Fibroblast of skin of left quadriceps (primary cell): ENCODE measurements around the gene SIGLEC5.
A peak's percentile ranks its signal among the peaks of the same experiment; 100 is the strongest.
"Not testable (repeated sequence)": the region's sequence is repeated elsewhere in the genome, so short reads cannot be mapped to it uniquely, and the experiment has no call there.

Experiments
- DNase-seq, 2 experiments: peaks; one replicate each; pipeline ENCODE4 v3.0.0-alpha.2; 2013; ENCODE audit warnings: low read depth in 2 of 2

Gene SIGLEC5

DNA sequence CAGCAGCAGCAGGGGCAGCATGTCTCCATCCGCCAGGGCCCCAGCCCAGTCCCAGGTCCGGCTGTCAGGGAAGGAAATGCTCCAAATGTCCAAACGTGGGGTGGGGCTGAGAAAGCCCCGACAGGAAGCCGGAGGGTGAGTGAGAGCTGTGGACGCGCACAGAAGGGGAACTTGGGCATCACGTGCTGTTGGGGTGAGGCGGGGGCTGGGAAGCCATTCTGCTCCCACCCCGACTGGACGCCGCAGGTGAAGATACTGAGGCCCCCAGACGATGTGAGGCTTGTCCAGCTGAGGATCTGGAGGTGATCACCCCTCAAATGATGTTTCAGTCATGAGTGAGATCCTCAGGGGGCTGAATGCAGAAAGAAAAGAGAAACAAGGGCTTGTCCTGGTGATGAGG is at the start of gene SIGLEC5:
TSS of gene SIGLEC5 (minus strand) at position 87 of the 400 bp plus-strand sequence. CDS start at position 21, 66 bp downstream.
- DNase-seq, result not testable (repeated sequence)

DNA sequence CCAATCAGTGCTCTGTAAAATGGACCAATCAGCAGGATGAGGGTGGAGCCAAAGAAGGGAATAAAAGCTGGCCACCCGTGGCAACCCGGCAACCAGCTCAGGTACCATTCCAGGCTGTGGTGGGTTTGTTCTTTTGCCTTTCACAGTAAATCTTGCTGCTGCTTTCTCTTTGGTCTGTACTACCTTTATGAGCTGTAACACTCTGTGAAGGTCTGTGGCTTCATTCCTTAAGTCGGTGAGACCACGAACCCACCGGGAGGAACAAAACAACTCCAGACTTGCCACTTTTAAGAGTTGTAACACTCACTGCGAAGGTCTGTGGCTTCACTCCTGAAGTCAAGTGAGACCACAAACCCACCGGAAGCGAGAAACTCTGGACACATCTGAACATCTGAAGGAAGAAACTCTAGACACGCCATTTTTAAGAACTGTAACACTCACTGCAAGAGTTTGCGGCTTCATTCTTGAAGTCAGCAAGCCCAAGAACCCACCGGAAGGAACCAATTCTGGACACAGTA is 46.4 kb upstream of the SIGLEC5 start:
- DNase-seq, result no peak

DNA sequence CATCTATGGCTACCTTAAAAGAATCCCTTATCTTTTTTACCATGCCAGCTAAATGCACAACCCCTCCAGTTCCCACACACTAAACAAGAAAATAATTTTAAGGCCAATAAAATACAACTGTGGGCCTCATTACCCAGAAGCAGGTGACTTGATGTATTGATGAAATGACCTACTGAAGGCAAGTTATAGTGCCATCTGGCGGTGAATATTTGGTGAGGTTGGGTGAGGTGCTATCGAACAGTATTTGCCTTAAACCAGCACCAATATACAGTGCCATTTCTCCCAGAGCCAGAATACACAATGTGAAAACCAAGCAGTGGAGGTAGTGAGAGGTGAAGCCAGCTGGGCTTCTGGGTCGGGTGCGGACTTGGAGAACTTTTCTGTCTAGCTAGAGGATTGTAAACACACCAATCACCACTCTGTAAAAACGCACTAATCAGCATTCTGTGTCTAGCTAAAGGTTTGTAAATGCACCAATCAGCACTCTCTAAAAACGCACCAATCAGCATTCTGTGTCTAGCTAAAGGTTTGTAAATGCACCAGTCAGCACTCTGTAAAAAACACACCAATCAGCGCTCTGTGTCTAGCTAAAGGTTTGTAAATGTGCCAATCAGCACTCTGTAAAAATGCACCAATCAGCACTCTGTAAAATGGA is 45.8 kb upstream of the SIGLEC5 start:
- DNase-seq, result not testable (repeated sequence)

- no peak for DNase-seq
Observed at GRCh38 chr19:51668216-51668615, 38.0 kb upstream of the SIGLEC5 start.

GRCh38 chr19:51664997-51665396 is 34.8 kb upstream of the SIGLEC5 start:
- DNase-seq, result no peak

- DNase-seq, result no peak
Observed at GRCh38 chr19:51664131-51664530, 33.9 kb upstream of the SIGLEC5 start.

DNA sequence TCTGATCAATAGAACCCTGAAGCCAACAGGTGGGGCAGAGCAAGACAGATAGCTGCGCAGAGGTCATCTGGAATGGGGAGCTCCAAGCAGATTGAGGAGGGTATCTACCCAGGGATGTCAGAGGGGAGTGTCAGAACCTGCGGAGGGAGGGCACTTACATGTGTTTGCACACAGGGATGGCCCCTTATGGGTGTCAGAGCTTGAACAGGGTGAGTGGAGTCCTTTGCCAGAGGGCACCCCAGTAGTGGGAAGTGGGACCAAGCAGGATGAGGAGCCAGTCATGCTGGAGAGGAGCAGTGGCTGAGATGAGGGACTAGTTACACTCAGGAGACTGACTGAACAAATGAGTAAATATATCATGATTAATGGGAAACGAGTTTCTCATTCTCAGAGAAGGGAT is 33.4 kb upstream of the SIGLEC5 start:
- no peak for DNase-seq

- DNase-seq, result peak; percentile 42
Observed at GRCh38 chr19:51660975-51661600, 30.9 kb upstream of the SIGLEC5 start.

- no peak for DNase-seq
Observed at GRCh38 chr19:51654783-51655182, 24.6 kb upstream of the SIGLEC5 start.

GRCh38 chr19:51653162-51653561 is 23.0 kb upstream of the SIGLEC5 start:
- no peak for DNase-seq

DNA sequence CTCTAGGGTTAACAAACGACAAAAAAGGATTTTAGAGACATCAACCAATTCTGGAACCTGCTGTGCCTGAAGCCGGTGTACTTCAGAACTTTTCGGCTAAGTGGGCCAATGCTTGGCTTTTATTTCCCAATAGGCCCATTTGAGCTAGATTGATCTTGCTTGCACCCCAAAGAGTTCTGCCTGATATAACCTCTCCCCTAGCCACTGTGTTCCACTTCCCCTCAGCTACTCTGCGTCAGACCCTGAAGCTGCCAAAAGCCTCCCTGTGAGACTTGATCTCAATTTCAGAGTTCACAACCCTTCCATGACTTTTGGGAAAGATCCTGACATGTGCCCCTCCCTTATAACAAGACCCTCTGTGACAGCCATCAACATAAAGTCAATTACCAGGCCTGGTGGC is 22.1 kb upstream of the SIGLEC5 start:
- no peak for DNase-seq

GRCh38 chr19:51651216-51651846 is 21.1 kb upstream of the SIGLEC5 start:
- no peak for DNase-seq

- no peak for DNase-seq
Observed at GRCh38 chr19:51647318-51647717, 17.1 kb upstream of the SIGLEC5 start.

DNA sequence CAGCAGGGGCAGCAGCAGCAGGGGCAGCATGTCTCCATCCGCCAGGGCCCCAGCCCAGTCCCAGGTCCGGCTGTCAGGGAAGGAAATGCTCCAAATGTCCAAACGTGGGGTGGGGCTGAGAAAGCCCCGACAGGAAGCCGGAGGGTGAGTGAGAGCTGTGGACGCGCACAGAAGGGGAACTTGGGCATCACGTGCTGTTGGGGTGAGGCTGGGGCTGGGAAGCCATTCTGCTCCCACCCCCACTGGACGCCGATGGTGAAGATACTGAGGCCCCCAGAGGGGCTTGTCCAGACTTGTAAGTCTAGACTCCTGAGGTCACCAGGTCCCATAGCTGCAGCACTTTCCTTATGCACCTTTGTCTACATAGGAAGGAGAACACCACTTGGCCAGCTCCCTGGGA is 16.5 kb upstream of the SIGLEC5 start, which contains the start of gene SIGLEC14:
TSS of gene SIGLEC14 (minus strand) at position 96 of the 400 bp plus-strand sequence. CDS start at position 30, 66 bp downstream.
- DNase-seq, result not testable (repeated sequence)

- DNase-seq, result no peak
Observed at GRCh38 chr19:51644636-51645271, 14.6 kb upstream of the SIGLEC5 start.

- DNase-seq, result no peak
Observed at GRCh38 chr19:51641648-51642047, 11.4 kb upstream of the SIGLEC5 start.

DNA sequence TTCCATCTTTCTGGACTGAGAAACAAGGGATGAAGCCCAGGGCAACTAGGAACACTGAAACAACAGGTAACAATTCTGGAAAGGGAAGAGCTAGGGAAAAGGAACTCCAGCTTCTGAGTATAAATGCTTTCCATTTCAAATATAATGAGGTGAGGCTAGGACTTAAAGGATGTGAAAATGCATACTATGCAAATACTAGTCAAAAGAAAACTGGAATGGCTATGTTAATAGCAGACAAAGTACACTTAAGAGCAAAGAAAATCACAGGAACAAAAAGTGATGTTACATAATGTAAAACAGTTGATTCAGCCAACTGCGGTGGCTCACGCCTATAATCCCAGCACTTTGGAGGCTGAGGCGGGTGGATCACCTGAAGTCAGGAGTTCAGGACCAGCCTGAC is 10.2 kb upstream of the SIGLEC5 start:
- no peak for DNase-seq

GRCh38 chr19:51639916-51640315 is 9.7 kb upstream of the SIGLEC5 start:
- DNase-seq, result no peak

GRCh38 chr19:51637362-51637978 is 7.3 kb upstream of the SIGLEC5 start:
- DNase-seq, result no peak

DNA sequence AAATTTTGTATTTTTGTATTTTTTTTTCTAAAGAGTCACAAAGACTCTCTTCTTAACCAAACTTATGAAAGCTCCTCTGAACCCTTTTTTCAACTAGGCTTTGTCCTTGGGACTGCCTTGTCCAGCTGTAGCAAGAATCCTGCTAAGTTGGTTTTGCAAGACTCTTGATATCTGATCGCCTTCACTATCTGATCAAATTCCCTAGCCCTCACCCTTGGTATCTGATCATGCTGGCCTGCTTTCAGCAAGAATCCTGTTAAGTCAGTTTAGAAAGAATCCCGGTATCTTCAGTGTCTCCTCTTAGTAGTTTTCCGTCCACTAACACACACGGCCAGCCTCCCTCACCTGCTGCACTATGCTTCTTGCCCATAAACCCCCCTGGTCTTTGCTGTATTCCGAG is 1.9 kb upstream of the SIGLEC5 start:
- DNase-seq, result no peak

DNA sequence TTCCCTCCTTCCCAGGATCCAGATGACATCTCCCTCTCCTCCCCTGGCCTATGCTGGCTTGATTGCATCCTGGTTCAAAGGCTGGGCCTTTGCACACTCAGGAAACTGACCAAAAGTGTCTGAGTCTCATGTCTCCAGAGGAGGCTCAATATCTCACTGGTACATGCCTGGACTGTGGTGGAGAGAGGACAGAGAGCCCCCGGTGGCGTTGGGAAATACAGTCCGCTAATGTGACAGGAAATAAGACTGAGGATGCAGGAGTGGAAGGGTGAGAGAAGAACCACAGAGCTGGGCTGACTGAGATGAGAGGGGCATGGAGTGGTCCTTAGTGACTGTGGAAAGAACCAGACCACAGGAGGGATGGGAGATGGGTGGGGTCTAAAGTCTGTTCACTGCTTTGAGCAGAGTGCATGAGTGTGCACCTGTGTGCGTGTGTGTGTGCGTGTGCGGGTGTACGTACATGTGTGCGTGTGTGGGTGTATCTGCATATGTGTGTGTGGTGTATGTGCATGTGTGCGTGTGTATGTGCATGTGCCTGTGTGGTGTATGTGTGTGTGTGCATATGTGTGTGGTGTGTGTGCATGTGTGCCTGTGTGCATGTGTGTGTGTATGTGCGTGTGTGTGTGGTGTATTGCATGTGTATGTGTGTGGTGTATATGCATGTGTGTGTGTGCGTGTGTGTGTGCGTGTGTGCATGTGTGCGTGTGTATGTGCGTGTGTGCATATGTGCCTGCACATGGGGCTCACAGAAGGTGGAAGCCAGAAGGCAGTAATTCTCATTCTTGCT is 1.9 kb downstream of the SIGLEC5 start:
- no peak for DNase-seq
